Mucosa of descending colon (tissue), 3 donors: Measurements from ENCODE around the gene PYM1. TPM values are rescaled to one million over a fixed set of nuclear protein-coding genes. Genes with fewer than 3 reads are reported as not detected.

Experiments
- ATAC-seq: fragments of 200-7000 bp; cut with Tn5 transposase; one replicate; pipeline ENCODE4 v1.9.1; 2020; ENCODE audit warnings: mild to moderate bottlenecking, moderate library complexity
- DNase-seq, 3 donors: peaks; one replicate each; pipeline ENCODE4 v3.0.0-alpha.2; 2020
- H3K36me3 ChIP-seq: fragments of 200-600 bp; one replicate; pipeline ENCODE4 v1.8.0; 2021; ENCODE audit warnings: low read depth, mild to moderate bottlenecking
- H3K4me1 ChIP-seq: fragments of 200-600 bp; one replicate; pipeline ENCODE4 v1.8.0; 2021; ENCODE audit warnings: low read depth, mild to moderate bottlenecking
- H3K4me3 ChIP-seq: fragments of 200-600 bp; one replicate; pipeline ENCODE4 v1.8.0; 2021; ENCODE audit warnings: mild to moderate bottlenecking
- H3K9me3 ChIP-seq: fragments of 200-600 bp; one replicate; pipeline ENCODE4 v1.8.0; 2021; ENCODE audit warnings: mild to moderate bottlenecking
- CTCF ChIP-seq: fragments of 200-600 bp; IDR thresholded peaks from one replicate; pipeline ENCODE4 v1.8.0; 2022; ENCODE audit warnings: antibody characterized with exemption, mild to moderate bottlenecking
- intact Hi-C, 2 donors: fragments of 100-400 bp; cut with DNase I in 1 of 2; cut with micrococcal nuclease in 1 of 2; formaldehyde crosslinking; loops; one replicate each; pipeline versions ENCODE4 v1.11.0 to v1.11.1; 2022; cut with DNase I, micrococcal nuclease
- total RNA-seq, 3 donors: library from RNA; stranded (reverse); fragmentation: NEBNext Ultra II Directional in 2 of 3; extraction: Animal tissue kit (Norgen Biotek cat#: 25700) in 2 of 3; gene quantifications; one replicate each; pipeline versions ENCODE4 v1.2.1 to v1.2.4, GENCODE V29; 2021 to 2023
- donor health status: DM: no; HTN: no; CAD: no; lungs with moderate emphysema.
- donor health status: DM: no; HTN: no; CAD: no.
- donor health status: DM: no; HTN: yes; CAD: no.

The PYM1 gene
- total RNA-seq, 3 donors from 2014 or later = 29.7 to 48.8 (median 45.7) TPM

GRCh38 chr12:55946553-55946952 is 18.9 kb upstream of the PYM1 start:
- Histone ChIP-seq H3K36me3 (peaks cover 8% of the 10 kb centered on the region), H3K4me1 (no peaks in the 10 kb centered on the region), H3K9me3 (no peaks in the 10 kb centered on the region), H3K4me3 (no peak overlapping the region)
- DNase-seq (no peak), ATAC-seq (no peak)
- TF ChIP-seq CTCF = no peak
- intact Hi-C loops = no loop called here

- TF ChIP-seq CTCF = no peak
- intact Hi-C loops = loop anchor here in 1 of 2 donors (5.0 kb wide), 1 partner anchor 200 kb away; the partner anchor contains the start of gene GDF11
- Histone ChIP-seq H3K4me3 (no peak overlapping the region), H3K4me1 (peaks cover 9% of the 10 kb centered on the region), H3K36me3 (peaks cover 6% of the 10 kb centered on the region), H3K9me3 (no peaks in the 10 kb centered on the region)
- DNase-seq (no peak), ATAC-seq (no peak)
Measured at GRCh38 chr12:55942577-55943136, 15.0 kb upstream of the PYM1 start.

GRCh38 chr12:55942055-55942454 is 14.4 kb upstream of the PYM1 start:
- H3K36me3 ChIP-seq = peaks cover 6% of the 10 kb centered on the region
- DNase-seq (no peak), ATAC-seq (no peak)
- TF ChIP-seq CTCF = no peak
- H3K4me1 ChIP-seq = peaks cover 9% of the 10 kb centered on the region
- H3K9me3 ChIP-seq = no peaks in the 10 kb centered on the region
- intact Hi-C loops = loop anchor here in 1 of 2 donors (5.0 kb wide), 1 partner anchor 200 kb away; the partner anchor contains the start of gene GDF11
- no peak overlapping the region for H3K4me3 ChIP-seq

- intact Hi-C loops = loop anchor here in 1 of 2 donors (5.0 kb wide), 1 partner anchor 198 kb away; the partner anchor contains the start of gene GDF11
- Histone ChIP-seq H3K4me3 (no peak overlapping the region), H3K9me3 (no peaks in the 10 kb centered on the region), H3K36me3 (peaks cover 6% of the 10 kb centered on the region), H3K4me1 (peaks cover 9% of the 10 kb centered on the region)
- DNase-seq (peak; percentile 84 to 95 (median 86)), ATAC-seq (peak; percentile 96)
- peak; percentile 67 for TF ChIP-seq CTCF
Measured at GRCh38 chr12:55940065-55940732, 12.5 kb upstream of the PYM1 start.

GRCh38 chr12:55938826-55939501 is 11.3 kb upstream of the PYM1 start:
- TF ChIP-seq CTCF = no peak
- Histone ChIP-seq H3K4me1 (peaks cover 13% of the 10 kb centered on the region), H3K36me3 (peaks cover 6% of the 10 kb centered on the region), H3K9me3 (no peaks in the 10 kb centered on the region), H3K4me3 (no peak overlapping the region)
- intact Hi-C loops = loop anchor here in 1 of 2 donors (10.0 kb wide), 2 partner anchors 124 to 204 kb away; partner anchors contain the start of genes ORMDL2 and SARNP
- ATAC-seq (no peak), DNase-seq (no peak)
